ENCODE results near the gene KCNK7.
"Not testable (repeated sequence)": the region's sequence is repeated elsewhere in the genome, so short reads cannot be mapped to it uniquely, and the experiment has no call there.

Gene KCNK7

DNA sequence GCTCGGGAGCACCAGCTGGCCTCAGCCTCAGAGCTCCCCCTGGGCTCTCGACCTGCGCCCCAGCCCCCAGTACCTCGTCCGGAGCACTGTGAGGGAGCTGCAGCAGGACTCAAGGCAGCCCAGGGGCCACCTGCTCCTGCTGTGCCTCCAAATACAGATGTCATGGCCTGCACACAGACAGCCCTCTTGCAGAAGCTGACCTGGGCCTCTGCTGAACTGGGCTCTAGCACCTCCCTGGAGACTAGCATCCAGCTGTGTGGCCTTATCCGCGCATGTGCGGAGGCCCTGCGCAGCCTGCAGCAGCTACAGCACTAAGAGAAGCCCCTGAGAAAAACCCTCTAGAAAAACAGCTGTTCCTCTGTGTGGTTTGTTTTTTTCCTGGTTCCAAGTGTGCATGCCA lies 24.2 kb downstream of the KCNK7 start:
- ATAC-seq = no peak

DNA sequence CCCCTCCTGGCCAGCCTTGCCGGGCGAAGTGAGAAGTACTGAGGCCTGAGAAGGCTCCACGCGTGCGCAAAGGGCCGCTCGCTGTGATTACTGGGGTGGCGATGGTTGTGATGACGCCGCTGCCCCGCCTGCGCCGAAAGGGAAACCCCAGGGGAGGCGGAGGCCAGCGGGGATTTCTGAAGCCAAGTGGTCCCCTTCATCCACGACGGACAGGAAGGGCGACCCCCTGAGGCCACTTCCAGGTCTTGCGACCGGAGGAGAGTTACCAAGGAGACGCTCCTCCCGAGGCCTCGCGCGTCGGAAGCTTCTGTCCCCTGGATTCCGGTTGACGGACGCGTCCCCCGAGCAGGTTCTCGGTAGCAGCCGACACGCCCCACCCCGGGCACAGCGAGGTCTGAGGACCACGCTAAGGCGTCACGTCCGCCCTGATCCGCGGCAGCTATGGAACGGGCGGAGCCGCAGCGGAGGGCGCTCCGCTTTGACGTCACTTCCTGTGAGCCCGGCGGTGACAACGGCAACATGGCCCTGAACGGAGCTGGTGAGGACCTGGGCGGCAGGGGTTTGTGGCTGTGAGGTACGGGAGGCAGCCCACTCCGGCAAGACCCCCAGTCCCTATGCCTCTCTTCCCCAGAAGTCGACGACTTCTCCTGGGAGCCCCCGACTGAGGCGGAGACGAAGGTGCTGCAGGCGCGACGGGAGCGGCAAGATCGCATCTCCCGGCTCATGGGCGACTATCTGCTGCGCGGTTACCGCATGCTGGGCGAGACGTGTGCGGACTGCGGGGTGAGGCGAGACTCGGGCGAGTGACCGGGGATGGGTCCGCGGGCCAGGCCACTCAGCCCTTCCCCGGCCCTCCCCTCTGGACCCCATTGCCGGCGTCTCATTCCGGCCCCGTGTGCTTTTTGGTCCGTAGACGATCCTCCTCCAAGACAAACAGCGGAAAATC lies 25.4 kb downstream of the KCNK7 start, which contains the start of gene ZNRD2:
Gene ZNRD2, plus strand, starts transcription at position 505 of the 946 bp plus-strand sequence. Its CDS starts 15 bp downstream, at position 520.
- peak; percentile 83 to 85 for ATAC-seq

DNA sequence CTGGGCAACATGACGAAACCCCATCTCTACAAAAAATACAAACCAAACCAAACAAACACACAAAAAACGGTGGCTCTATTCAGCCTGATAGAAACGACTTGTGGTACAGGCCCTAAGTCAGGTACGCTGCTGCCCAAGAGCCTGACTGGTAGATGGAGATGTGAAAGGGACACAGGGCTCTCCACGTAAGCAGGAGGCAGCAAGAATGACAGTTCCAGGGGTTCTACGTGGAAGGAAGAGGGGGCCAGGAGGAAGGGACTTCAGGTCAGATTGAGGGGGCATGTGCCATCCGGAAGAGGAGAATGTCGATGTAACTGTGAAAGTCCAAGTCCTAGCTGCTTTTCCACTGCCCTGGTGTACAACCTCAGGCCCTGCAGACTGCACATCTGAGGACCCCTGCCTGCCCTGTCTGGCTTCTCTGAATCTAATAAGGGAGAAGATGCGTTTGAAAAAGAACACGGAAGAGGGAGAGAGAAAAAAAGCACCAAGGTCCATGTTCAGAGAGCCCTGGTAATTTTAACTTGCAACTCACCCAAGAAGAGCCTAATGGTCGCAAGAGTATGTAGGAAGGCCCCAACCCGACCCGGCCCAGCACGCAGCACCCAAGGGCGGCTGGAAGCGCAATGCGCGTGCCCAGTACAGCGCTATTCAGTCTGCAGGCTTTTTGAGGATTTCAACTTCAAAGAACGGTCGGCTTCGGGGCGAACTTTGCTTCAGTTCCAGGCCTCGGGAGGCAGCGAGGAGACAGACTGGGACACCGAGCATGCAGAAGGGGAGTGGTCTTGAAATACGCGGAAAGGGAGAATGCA lies 26.2 kb downstream of the KCNK7 start:
- ATAC-seq = peak; percentile 17 to 27

DNA sequence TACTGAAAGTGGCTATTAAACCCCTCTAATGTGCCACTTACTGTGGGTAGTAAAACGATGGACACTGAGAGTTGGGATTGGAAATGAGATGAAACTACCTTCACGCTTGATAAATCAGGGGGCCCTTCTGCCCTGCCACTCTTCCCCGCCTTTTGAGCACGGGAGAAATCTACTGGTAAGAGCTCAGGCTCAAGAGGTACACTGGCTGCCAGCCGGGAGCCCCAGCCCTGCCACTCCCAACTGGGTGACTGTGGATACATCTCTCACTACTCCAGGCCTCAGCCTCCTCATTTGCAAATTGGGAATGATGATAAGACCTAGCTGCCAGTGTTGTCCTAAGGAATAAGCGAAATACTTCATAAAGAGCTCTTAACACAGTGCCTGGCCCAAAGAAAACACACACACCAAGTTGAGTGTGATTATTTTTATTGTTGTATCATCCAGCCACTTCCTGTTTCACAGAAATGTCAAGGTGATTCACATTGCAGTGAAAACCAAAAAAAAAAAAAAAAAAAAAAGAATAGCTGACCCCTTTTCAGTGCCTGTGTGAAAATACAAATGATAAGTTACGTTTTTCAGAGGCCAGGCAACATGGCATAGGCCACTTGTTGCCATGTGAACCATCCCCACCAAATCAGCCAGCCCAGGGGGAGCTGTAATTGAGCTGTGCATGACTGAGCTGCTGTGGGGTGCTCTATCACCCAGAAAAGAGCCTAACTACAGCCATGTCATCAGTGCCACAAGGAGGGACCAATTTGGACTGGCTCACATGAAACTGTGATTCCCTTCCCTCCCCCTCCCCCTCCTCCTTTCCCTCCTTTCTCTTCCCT lies 29.8 kb downstream of the KCNK7 start:
- ATAC-seq = peak; percentile 4 to 6

DNA sequence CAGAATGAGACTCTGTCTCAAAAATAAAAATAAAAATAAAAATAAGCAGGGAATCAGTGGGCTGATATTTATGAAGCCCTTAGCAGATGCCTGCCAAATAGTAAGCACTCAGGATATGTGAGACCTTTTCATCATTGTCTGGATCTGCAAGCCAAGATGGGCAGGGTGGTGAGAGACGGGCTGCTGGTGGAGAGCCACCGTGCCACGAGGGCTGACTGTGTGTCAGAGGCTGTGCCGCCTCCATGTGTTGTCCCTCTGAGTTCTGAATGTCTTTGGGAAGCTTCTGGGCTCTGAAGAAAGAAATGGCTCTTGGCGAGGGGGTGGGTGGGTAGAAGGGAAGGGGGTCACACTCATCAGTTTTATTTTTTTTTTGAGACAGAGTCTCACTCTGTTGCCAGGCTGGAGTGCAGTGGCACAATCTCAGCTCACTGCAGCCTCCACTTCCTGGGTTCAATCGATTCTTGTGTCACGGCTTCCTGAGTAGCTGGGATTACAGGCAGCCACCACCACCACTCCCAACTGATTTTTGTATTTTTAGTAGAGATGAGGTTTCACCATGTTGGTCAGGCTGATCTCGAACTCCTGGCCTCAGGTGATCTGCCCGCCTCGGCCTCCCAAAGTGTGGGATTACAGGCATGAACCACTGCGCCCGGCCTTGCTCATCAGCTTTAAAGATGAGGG lies 30.6 kb downstream of the KCNK7 start:
- ATAC-seq = not testable (repeated sequence)

GRCh38 chr11:65563601-65564000 lies 32.0 kb downstream of the KCNK7 start:
- no peak for ATAC-seq

GRCh38 chr11:65562788-65563187 lies 32.8 kb downstream of the KCNK7 start:
- no peak for ATAC-seq

DNA sequence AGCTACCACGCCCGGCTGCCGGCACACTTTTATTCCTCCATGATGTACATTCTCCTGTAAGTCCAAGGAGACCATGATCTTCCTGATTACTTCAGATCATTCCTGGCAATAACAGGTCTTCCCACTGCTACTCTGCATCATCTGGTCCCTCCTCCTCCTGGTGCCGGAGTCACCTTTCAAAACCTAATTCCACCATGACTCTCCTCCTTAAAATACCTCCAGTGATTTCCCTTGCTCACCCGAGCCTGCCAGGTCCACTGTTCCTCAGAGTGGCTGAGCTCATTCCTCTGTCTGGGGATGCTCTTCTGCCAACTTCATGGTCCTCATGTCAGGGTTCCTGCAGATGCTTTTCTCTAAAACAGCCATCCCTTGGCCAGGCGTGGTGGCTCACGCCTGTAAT lies 33.6 kb downstream of the KCNK7 start:
- ATAC-seq = no peak

DNA sequence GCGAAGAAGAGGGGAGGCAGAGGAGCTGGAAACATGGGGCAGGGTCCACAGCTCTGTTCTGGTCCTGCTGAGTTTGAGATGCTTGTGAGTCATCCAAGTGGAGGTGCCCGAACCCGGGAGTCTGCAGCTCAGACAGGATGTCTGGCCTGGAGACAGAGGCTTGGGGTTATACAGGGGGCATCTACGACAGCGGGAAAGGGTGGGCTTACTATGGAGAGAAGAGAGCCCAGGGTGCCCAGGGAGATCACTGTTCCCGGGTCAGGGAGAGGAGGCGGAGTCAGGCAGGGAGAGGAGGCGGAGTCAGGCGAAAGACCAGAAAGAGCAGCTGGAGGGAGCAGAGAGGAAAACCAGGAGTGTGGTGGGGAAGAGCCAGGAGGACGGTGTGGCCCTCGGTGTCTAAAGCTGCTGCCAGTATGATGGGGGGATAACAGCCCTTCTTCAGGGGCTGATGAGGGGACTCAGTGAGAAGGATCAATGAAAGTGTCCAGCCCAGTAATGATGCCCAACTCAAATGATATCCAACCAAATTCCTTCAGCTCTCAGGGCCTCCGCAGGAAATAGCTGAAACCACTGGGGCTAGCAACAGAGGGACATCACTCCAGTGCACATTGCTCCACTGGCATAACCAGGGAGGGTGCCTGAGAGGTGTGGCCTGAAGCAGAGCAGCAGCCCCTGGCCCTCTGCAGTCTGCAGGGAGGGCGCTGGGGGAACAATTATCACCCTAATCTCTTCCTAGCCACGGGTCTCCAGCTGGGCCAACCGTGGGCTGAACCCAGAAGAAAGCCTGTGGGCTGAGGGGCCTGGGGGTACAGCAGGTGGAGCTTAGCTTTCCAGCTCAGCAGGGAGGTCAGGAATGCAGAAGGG lies 34.8 kb downstream of the KCNK7 start:
- ATAC-seq = no peak

DNA sequence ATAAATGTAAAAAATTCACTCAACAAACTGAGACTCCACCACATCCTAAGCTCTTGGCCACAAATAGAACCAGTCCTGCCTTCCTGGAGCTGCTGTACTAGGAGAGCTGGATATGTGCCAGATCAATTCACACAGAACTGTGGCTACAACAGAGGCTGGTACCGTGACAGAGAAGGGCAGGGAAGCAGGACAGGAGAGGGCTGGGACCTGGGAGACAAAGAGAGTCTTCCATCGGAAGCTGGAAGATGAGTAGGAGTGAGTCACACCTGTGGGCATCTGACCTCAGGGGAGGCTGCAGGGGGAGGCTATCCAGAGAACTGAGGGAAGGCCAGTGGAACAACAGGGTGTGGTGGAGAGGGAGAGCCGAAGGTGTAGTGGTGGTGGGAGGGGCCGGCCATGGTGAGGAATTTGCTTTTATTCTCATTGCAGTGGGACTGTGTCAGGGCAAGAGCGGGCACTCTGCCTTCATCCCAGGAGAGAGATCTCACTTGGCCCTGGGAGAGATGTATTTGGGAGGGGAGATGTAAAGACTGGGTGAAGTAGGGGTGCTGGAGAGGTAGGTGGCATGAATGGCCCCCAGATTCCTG lies 35.6 kb downstream of the KCNK7 start:
- no peak for ATAC-seq

DNA sequence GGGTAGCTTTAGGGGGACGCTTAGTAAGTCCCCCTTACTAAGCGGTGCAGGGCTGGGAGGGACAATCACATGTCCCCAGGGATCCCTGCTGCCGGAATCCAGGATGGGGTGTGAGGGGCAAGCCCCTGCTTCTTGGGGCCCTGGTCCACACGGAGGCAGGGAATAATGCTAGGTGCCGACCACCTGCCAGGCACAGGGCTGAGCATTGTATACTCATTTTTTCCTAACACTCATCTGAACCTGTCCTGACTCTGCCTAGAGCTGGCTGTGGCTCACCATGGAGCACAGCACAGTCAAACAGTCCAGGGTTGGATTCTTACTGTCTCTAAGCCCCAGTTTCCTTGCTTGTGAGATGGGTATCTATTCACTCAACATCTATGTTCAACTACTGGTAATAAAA lies 36.1 kb downstream of the KCNK7 start:
- peak; percentile 49 to 65 for ATAC-seq

GRCh38 chr11:65558930-65559509 lies 36.6 kb downstream of the KCNK7 start:
- ATAC-seq = no peak

DNA sequence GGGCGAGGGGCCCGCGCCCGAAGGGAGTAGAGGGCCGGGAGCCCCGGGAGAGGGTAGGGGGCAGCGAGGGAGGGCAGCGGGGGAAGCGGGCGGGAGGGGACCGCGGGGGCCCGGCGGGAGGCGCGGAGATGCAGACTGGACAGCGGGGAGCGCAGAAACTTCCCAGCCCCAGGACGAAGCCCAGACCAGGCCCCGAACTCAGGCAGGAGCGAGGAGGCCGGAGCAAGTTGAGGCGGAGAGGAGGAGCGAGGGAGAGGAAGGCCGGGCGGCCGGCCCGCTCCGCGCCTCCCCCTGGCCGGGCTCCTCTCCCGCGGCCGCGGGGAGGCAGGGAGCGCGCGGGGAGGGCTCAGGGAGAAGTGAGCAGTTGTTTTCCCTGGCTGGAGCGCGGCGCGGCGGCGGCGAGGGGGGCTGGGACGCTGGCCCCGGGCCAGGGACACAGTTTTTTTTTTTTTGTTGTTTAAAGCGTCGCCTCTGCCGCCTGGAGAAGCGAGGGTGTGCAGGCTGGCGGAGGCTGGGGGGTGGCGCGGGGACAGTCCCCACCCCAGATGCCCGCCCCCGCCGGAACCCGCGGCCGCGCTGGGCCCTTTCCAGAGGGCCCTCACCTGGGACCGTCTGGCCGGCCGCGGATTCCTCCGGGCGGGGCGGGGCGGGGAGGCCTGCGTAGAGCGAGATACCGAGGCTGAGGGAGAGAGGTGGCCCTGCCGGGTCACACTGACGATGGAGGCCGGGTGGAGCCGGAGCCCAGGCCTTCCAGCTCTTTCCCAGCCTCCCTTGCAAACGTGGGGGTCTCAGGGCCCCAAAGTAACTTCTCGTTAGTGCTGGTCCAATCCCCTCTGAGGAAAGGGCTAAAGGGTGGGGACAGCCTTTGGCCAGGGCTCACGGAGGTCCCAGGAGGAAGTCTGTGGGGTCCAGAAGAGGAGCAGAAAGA lies 37.3 kb downstream of the KCNK7 start, which contains the start of gene LTBP3:
Gene LTBP3, minus strand, starts transcription at position 358 of the 928 bp plus-strand sequence. CDS start 400 bp downstream, outside the sequence.
- peak; percentile 36 to 42 for ATAC-seq

- ATAC-seq = no peak
Measured at GRCh38 chr11:65557280-65558001, 38.2 kb downstream of the KCNK7 start.

DNA sequence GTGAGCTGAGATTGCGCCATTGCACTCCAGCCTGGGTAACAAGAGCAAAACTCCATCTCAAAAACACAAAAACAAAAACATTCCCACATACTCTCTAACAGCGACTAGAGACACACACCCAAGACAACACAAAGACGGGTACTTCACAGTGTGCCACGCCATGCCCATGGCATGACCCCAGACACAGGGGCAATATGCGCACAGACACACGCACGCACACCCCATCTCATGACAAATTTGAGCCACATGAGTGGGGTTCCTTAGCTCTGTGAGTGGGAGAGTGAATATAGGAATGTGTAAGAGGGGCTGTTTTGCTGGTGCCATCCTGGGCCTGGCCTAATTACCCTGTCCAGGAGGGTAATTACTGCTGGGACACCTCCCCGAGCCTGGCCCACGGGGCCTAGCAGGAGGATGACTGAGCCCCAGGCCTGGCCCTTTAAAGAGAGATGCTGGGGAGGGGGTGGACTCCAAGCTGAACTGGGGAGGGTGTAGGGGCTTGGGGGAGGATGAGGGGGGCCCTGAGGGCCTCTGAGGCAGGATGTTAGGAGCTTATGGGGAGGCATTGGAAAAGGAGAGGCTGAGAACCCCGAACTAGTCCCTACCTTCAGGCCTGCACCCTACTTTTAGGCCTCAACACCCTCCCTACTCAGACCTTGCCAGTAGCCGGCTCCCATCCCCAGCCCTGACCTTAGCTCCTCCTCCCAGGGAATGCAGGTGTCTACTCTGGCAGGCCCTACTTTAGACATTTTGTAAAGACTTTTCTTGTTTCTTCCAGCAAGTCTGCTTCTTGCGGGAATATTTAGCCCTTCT lies 38.9 kb downstream of the KCNK7 start:
- ATAC-seq = no peak

DNA sequence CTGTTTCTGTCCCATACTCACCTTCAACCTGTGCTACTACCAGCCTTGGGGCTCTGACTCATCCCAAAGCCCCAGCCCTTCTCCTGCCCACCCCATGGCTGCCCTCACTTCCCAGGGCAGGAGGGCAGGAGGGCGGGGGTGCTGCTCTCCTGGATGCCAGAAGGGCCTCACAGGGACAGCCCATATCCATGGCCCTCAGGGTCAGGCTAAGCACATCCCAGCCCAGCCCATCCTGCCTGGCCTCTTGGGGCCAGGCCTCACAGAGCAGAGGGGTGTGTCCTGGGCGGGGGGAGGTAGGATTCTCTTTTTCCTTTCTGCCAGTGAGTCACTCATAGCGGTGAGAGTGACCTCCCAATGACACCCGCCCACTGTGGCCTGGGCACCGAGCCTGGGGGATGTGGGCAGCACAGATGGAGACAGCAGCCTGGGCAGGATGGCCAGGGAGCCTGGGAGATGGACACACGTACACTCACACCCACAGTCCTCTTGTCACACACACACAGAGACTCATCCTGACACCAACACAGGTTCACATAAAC lies 39.8 kb downstream of the KCNK7 start:
- ATAC-seq = peak; percentile 4 to 6

GRCh38 chr11:65554842-65555430 lies 40.7 kb downstream of the KCNK7 start:
- no peak for ATAC-seq
